HepG2 (cell line): ENCODE data around the gene ENO3. TPM values are rescaled to one million over a fixed set of nuclear protein-coding genes. Genes with fewer than 3 reads are reported as not detected.
A peak's percentile ranks its signal among the peaks of the same experiment; 100 is the strongest.

Experiments
- AGO1 ChIP-seq: fragments of 200-400 bp; formaldehyde crosslinking; IDR thresholded peaks from 2 replicates; pipeline ENCODE4 v1.6.1; 2017; ENCODE audit warnings: mild to moderate bottlenecking, low read depth, low read length, moderate library complexity; ENCODE audit not compliant: poor library complexity, severe bottlenecking
- E2F2 ChIP-seq: sonication (generic); formaldehyde crosslinking; IDR thresholded peaks from 2 replicates; pipeline ENCODE4 v1.4.0; 2020; ENCODE audit warnings: missing genetic modification reagents, borderline replicate concordance
- ELF1 ChIP-seq: sonication (generic); formaldehyde crosslinking; IDR thresholded peaks from 2 replicates; pipeline ENCODE4 v1.4.0; 2020; ENCODE audit warnings: missing genetic modification reagents
- KDM5B ChIP-seq: sonication (generic); formaldehyde crosslinking; IDR thresholded peaks from 2 replicates; pipeline ENCODE4 v1.4.0; 2020; ENCODE audit warnings: missing genetic modification reagents, mild to moderate bottlenecking, borderline replicate concordance
- MXI1 ChIP-seq: IDR thresholded peaks from 3 replicates; pipeline ENCODE4 v1.6.1; 2012; ENCODE audit warnings: low read depth, low read length, inconsistent platforms, borderline replicate concordance
- SAFB2 ChIP-seq: sonication (generic); formaldehyde crosslinking; IDR thresholded peaks from 2 replicates; pipeline ENCODE4 v1.5.1; 2020; ENCODE audit warnings: missing genetic modification reagents, low read depth, mild to moderate bottlenecking, borderline replicate concordance
- ZBTB7B ChIP-seq: sonication (generic); formaldehyde crosslinking; IDR thresholded peaks from 2 replicates; pipeline ENCODE4 v1.4.0; 2020; ENCODE audit warnings: missing genetic modification reagents
- ZKSCAN1 ChIP-seq: fragments of 150-350 bp; IDR thresholded peaks from 2 replicates; pipeline ENCODE4 v1.6.1; 2014; ENCODE audit warnings: low read length
- ZNF350 ChIP-seq: sonication (generic); formaldehyde crosslinking; IDR thresholded peaks from 2 replicates; pipeline ENCODE4 v1.4.0; 2020; ENCODE audit warnings: mild to moderate bottlenecking, low read depth, missing genetic modification reagents, borderline replicate concordance
- ZNF414 ChIP-seq: sonication (generic); formaldehyde crosslinking; IDR thresholded peaks from 2 replicates; pipeline ENCODE4 v1.5.0; 2020; ENCODE audit warnings: missing genetic modification reagents
- ZNF441 ChIP-seq: sonication (generic); formaldehyde crosslinking; IDR thresholded peaks from 2 replicates; pipeline ENCODE4 v1.7.0; 2021; ENCODE audit warnings: missing genetic modification reagents, borderline replicate concordance
- ZNF546 ChIP-seq: sonication (generic); formaldehyde crosslinking; conservative IDR thresholded peaks from 2 replicates; pipeline ENCODE4 v1.8.1; 2023; ENCODE audit warnings: mild to moderate bottlenecking, missing genetic modification reagents
- ZNF563 ChIP-seq: sonication (generic); formaldehyde crosslinking; IDR thresholded peaks from 2 replicates; pipeline ENCODE4 v1.8.0; 2022; ENCODE audit warnings: mild to moderate bottlenecking, moderate library complexity, missing genetic modification reagents
- ZNF7 ChIP-seq: IDR thresholded peaks from 2 replicates; pipeline ENCODE4 v1.6.1; 2016; ENCODE audit warnings: missing biosample characterization, missing genetic modification reagents
- polyA plus RNA-seq, 8 experiments: library from polyadenylated mRNA; depleted of rRNA in 3 of 8; stranded (reverse) in 7 of 8; unstranded in 1 of 8; fragments of >200 nt; fragmentation: Illumina TruSeq in 4 of 8; extraction: Trizol in 4 of 8; gene quantifications; 2 replicates each; pipeline versions ENCODE4 v1.2.1 to v1.2.3, GENCODE V29; 2011 to 2016; ENCODE audit warnings: low read depth in 4 of 8, missing spikeins in 1 of 8, mixed read lengths in 1 of 8; ENCODE audit not compliant: insufficient read depth in 1 of 8
- total RNA-seq, 5 experiments: library from RNA; depleted of rRNA; stranded (reverse); fragments of >200 nt; fragmentation: Illumina TruSeq; extraction: Trizol; gene quantifications; 2 replicates each; pipeline ENCODE4 v1.2.3, GENCODE V29; 2016; ENCODE audit warnings: low read depth in 1 of 5
- TF ChIP-seq, protein P1 (sequence below): sonication (generic); formaldehyde crosslinking; IDR thresholded peaks from 2 replicates; pipeline ENCODE4 v1.4.0; 2020; ENCODE audit warnings: missing genetic modification reagents, borderline replicate concordance
- TF ChIP-seq, protein P2 (sequence below): sonication (generic); formaldehyde crosslinking; IDR thresholded peaks from 2 replicates; pipeline ENCODE4 v1.5.1; 2020; ENCODE audit warnings: missing genetic modification reagents, mild to moderate bottlenecking, borderline replicate concordance

The ENO3 gene
- total and polyA plus RNA-seq, 2 of the 13 experiments (the other 11 are each of a cell fraction or from before 2014, with no cell fraction given), result 59.8 to 69.8 TPM

DNA sequence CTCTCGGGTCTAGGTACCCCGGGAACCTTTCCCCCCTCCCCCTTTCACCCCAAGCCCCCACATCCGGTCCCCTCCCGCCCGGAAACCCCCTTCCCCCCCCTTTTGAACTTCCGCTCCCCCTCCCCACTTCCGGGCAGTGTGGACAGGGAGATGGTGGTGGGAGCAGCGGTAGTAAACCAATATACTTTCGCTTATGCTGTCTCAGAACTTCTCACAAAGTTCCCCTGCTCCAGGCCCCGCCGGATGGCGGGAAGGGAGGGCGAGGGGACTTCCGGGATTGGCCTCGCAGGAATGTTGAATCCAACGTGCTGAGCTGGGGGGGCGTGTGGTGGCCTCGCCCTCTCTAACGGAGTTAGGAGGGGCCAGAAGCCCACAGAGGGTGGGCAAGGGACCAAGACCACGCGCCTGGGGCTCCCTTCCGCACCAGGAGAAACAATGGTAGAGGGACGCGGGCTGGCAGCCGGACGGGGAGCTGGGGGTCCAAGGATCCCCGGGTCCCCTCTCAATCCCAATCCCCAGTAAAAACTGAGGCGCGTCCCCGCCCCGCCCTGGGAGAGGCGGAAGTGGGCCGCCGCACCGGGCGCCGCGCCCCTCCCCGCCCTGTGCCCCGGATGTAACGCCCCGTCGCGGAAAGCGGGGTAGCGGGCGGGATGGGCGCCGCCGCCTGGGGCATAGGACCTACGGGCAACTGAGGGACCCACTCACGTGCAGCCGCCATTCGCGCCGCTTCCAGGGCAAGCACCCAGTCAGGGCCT lies 3.3 kb upstream of the ENO3 start (continued):
- 0 out of 2 replicates have a peak, but pooled peaks have one; percentile 70 for TF ChIP-seq E2F2 (CRISPR knock-in tag)
- peak; percentile 35; the same call in 1 of the 2 replicates for TF ChIP-seq ZNF350 (CRISPR knock-in tag)
- peak; percentile 90; the same call in 1 of the 2 replicates for TF ChIP-seq SAFB2
- 0 out of 2 replicates have a peak, but pooled peaks have one; percentile 44 for TF ChIP-seq ZNF414
- TF ChIP-seq, protein P1, sequence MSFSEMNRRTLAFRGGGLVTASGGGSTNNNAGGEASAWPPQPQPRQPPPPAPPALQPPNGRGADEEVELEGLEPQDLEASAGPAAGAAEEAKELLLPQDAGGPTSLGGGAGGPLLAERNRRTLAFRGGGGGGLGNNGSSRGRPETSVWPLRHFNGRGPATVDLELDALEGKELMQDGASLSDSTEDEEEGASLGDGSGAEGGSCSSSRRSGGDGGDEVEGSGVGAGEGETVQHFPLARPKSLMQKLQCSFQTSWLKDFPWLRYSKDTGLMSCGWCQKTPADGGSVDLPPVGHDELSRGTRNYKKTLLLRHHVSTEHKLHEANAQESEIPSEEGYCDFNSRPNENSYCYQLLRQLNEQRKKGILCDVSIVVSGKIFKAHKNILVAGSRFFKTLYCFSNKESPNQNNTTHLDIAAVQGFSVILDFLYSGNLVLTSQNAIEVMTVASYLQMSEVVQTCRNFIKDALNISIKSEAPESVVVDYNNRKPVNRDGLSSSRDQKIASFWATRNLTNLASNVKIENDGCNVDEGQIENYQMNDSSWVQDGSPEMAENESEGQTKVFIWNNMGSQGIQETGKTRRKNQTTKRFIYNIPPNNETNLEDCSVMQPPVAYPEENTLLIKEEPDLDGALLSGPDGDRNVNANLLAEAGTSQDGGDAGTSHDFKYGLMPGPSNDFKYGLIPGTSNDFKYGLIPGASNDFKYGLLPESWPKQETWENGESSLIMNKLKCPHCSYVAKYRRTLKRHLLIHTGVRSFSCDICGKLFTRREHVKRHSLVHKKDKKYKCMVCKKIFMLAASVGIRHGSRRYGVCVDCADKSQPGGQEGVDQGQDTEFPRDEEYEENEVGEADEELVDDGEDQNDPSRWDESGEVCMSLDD, result no peak
- 0 out of 3 replicates have a peak, but pooled peaks have one; percentile 39 for TF ChIP-seq MXI1
- TF ChIP-seq ZNF7 (CRISPR knock-in tag), result no peak
- 0 out of 2 replicates have a peak, but pooled peaks have one; percentile 22 for TF ChIP-seq ZBTB7B (CRISPR knock-in tag)
- TF ChIP-seq KDM5B, result no peak
- peak; percentile 78 for TF ChIP-seq ELF1 (CRISPR knock-in tag)
- peak; percentile 51 for TF ChIP-seq AGO1
- TF ChIP-seq ZNF546 (CRISPR knock-in tag), result 0 out of 2 replicates have a peak, but pooled peaks have one; percentile 25
- TF ChIP-seq, protein P2, sequence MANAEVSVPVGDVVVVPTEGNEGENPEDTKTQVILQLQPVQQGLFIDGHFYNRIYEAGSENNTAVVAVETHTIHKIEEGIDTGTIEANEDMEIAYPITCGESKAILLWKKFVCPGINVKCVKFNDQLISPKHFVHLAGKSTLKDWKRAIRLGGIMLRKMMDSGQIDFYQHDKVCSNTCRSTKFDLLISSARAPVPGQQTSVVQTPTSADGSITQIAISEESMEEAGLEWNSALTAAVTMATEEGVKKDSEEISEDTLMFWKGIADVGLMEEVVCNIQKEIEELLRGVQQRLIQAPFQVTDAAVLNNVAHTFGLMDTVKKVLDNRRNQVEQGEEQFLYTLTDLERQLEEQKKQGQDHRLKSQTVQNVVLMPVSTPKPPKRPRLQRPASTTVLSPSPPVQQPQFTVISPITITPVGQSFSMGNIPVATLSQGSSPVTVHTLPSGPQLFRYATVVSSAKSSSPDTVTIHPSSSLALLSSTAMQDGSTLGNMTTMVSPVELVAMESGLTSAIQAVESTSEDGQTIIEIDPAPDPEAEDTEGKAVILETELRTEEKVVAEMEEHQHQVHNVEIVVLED (CRISPR knock-in tag), result peak; percentile 45; the same call in 1 of the 2 replicates
- TF ChIP-seq ZKSCAN1, result no peak
- peak; percentile 27; the same call in 1 of the 2 replicates for TF ChIP-seq ZNF563 (CRISPR knock-in tag)
- TF ChIP-seq ZNF441 (CRISPR knock-in tag), result peak; percentile 50; the same call in 1 of the 2 replicates
